Activated CD8-positive, alpha-beta T cell treated with anti-CD3 and anti-CD28 coated beads for 36 hours (primary cell): ENCODE data around the gene RALGPS2. TPM values are rescaled to one million over a fixed set of nuclear protein-coding genes. Genes with fewer than 3 reads are reported as not detected.
A peak's percentile ranks its signal among the peaks of the same experiment; 100 is the strongest.

ENCODE experiments used
- ATAC-seq: fragments of 200-7000 bp; cut with Tn5 transposase; one replicate; pipeline ENCODE4 v1.10.0; 2021; ENCODE audit warnings: mild to moderate bottlenecking, moderate library complexity
- CTCF ChIA-PET: fragments of 350-600 bp; sonication (Branson Sonifier 250); formaldehyde crosslinking; loops from one replicate; lab custom pipeline; 2021; ENCODE audit warnings: antibody characterized with exemption; lab: Charles Lee
- POLR2A ChIA-PET: fragments of 350-600 bp; sonication (Branson Sonifier 250); formaldehyde crosslinking; loops from one replicate; lab custom pipeline; 2021; ENCODE audit warnings: antibody characterized with exemption; lab: Charles Lee
- DNase-seq: peaks from one replicate; pipeline ENCODE4 v3.0.0-alpha.2; 2020
- H3K27ac Mint-ChIP-seq: one replicate; pipeline ENCODE4 v1.8.0; 2021; ENCODE audit warnings: mild to moderate bottlenecking, mixed read lengths
- H3K27me3 Mint-ChIP-seq: one replicate; pipeline ENCODE4 v1.8.0; 2021; ENCODE audit warnings: mixed read lengths
- H3K36me3 Mint-ChIP-seq: one replicate; pipeline ENCODE4 v1.8.0; 2021; ENCODE audit warnings: low read depth, mixed read lengths
- H3K4me1 Mint-ChIP-seq: one replicate; pipeline ENCODE4 v1.8.0; 2021; ENCODE audit warnings: low read depth, mixed read lengths
- H3K4me3 Mint-ChIP-seq: one replicate; pipeline ENCODE4 v1.8.0; 2021; ENCODE audit warnings: mild to moderate bottlenecking, moderate library complexity, mixed read lengths
- H3K9me3 Mint-ChIP-seq: one replicate; pipeline ENCODE4 v1.8.0; 2021; ENCODE audit warnings: mixed read lengths
- intact Hi-C: fragments of 100-400 bp; cut with micrococcal nuclease; formaldehyde crosslinking; loops from one replicate; pipeline ENCODE4 v1.10.0; 2022
- total RNA-seq, 2 experiments: library from RNA; stranded (reverse); gene quantifications; one replicate each; pipeline ENCODE4 v1.2.3, GENCODE V29; 2021
- TF ChIP-seq, protein P1 (sequence below): fragments of 200-600 bp; IDR thresholded peaks from one replicate; pipeline ENCODE4 v1.8.0; 2022; ENCODE audit warnings: antibody characterized with exemption, mild to moderate bottlenecking

RALGPS2 gene
- total RNA-seq, 2 experiments from 2014 or later, result 2.8 to 4.8 TPM

DNA sequence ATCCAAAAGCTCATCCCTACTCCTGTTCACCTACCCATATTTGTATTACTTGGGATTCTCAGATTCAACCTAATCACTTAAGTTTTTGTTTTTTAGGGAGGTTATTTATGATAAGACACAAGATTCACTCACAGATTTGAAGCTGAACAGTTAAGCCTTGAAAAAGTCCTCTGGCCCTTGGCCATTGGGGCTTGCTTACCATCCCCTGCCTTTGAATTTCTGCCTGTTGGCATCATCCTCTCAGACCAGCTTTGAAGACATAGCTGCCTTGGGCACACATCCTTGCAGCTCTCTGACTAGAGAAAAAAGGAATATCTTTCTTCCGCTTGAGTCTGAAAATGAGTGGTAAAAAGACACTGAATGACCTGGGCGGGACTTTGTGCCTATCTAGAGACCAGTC, 41.8 kb upstream of the RALGPS2 start:
- intact Hi-C loops, result no loop called here
- H3K36me3 Mint-ChIP-seq, result no peaks in the 10 kb centered on the region
- TF ChIP-seq, protein P1, sequence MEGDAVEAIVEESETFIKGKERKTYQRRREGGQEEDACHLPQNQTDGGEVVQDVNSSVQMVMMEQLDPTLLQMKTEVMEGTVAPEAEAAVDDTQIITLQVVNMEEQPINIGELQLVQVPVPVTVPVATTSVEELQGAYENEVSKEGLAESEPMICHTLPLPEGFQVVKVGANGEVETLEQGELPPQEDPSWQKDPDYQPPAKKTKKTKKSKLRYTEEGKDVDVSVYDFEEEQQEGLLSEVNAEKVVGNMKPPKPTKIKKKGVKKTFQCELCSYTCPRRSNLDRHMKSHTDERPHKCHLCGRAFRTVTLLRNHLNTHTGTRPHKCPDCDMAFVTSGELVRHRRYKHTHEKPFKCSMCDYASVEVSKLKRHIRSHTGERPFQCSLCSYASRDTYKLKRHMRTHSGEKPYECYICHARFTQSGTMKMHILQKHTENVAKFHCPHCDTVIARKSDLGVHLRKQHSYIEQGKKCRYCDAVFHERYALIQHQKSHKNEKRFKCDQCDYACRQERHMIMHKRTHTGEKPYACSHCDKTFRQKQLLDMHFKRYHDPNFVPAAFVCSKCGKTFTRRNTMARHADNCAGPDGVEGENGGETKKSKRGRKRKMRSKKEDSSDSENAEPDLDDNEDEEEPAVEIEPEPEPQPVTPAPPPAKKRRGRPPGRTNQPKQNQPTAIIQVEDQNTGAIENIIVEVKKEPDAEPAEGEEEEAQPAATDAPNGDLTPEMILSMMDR, result no peak
- H3K4me1 Mint-ChIP-seq, result peaks cover 9% of the 10 kb centered on the region
- peaks cover 9% of the 10 kb centered on the region for H3K27me3 Mint-ChIP-seq
- H3K27ac Mint-ChIP-seq, result no peak overlapping the region
- ChIA-PET POLR2A (no interaction called here), CTCF (interaction anchor here (0.9 kb wide), 1 partner anchor 20 kb away, joined by 3 read pairs; no protein-coding TSS in a partner anchor)
- H3K4me3 Mint-ChIP-seq, result no peak overlapping the region
- H3K9me3 Mint-ChIP-seq, result no peaks in the 10 kb centered on the region
- no peak for ATAC-seq
- no peak for DNase-seq

DNA sequence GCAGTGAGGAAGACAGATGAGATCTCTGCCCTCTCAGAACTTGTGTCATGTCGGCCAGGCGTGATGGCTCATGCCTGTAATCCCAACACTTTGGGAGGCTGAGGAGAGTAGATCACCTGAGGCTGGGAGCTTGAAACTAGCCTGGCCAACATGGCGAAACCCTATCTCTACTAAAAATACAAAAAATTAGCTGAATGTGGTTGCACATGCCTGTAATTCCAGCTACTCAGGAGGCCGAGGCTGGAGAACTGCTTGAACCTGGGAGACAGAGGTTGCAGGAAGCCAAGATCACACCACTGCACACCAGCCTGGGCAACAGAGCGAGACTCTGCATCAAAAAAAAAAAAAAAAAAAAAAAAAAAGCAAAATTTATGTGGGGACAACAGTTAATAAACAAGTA, 40.9 kb upstream of the RALGPS2 start:
- H3K4me3 Mint-ChIP-seq, result no peak overlapping the region
- peaks cover 11% of the 10 kb centered on the region for H3K27me3 Mint-ChIP-seq

DNA sequence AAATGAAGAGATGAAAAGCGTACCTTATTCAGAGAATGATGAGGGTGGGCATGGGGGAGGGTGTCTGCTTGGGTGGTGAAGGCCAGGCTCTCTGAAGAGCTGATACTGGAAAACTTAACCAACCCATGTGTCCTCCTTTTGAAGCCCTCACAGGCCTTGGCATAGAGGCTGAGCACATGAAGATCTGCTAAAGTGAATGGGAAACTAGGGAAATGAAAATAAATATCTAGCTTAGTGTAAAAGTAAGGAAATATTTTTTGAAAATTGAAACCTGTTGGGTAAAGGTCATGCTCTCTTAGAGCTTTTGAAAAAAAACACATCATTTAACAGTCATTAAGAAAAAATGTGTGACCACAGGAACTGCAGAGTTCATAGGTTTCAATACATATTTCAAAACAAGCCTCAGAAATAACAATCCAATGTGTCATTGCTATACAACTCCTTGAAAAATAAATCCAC, 40.5 kb upstream of the RALGPS2 start:
- Mint-ChIP-seq H3K27ac (no peak overlapping the region), H3K36me3 (no peaks in the 10 kb centered on the region), H3K9me3 (no peaks in the 10 kb centered on the region), H3K4me1 (peaks cover 9% of the 10 kb centered on the region), H3K4me3 (no peak overlapping the region), H3K27me3 (peaks cover 11% of the 10 kb centered on the region)
- ATAC-seq (peak; percentile 47), DNase-seq (no peak)
- intact Hi-C loops, result no loop called here
- POLR2A ChIA-PET, result no interaction called here
- CTCF ChIA-PET, result no interaction called here
- TF ChIP-seq, protein P1, result no peak

More for the DNA sequence above, 40.9 kb upstream of the RALGPS2 start:
- POLR2A ChIA-PET, result no interaction called here
- Mint-ChIP-seq H3K36me3 (no peaks in the 10 kb centered on the region), H3K4me1 (peaks cover 9% of the 10 kb centered on the region), H3K27ac (no peak overlapping the region), H3K9me3 (no peaks in the 10 kb centered on the region)
- TF ChIP-seq, protein P1, result no peak
- CTCF ChIA-PET, result no interaction called here
- intact Hi-C loops, result no loop called here
- DNase-seq (no peak), ATAC-seq (no peak)

DNA sequence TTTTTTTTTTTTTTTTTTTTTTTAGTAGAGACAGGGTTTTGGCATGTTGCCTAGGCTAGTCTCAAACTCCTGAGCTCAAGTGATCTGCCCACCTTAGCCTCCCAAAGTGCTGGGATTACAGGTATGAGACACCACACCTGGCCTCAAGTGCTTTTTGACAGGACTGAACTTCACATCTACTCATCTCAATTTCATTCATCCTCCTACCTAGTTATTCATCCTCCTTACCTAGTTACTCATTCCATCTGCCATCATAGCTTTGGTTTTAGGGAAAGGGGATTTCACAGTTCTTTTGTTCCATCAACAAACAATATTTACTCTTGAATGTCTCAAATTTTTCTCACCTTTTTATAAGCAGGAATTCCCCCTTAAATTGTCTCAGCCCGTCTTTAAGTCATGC, 38.6 kb upstream of the RALGPS2 start:
- CTCF ChIA-PET, result interaction anchor here (0.7 kb wide), 1 partner anchor 341 kb away, joined by 3 read pairs; no protein-coding TSS in a partner anchor
- DNase-seq, result no peak
- H3K4me1 Mint-ChIP-seq, result peaks cover 9% of the 10 kb centered on the region
- TF ChIP-seq, protein P1, result no peak
- H3K9me3 Mint-ChIP-seq, result no peaks in the 10 kb centered on the region
- H3K27ac Mint-ChIP-seq, result no peak overlapping the region
- no peak for ATAC-seq
- intact Hi-C loops, result no loop called here
- peaks cover 9% of the 10 kb centered on the region for H3K27me3 Mint-ChIP-seq
- no peaks in the 10 kb centered on the region for H3K36me3 Mint-ChIP-seq
- H3K4me3 Mint-ChIP-seq, result no peak overlapping the region
- POLR2A ChIA-PET, result no interaction called here

DNA sequence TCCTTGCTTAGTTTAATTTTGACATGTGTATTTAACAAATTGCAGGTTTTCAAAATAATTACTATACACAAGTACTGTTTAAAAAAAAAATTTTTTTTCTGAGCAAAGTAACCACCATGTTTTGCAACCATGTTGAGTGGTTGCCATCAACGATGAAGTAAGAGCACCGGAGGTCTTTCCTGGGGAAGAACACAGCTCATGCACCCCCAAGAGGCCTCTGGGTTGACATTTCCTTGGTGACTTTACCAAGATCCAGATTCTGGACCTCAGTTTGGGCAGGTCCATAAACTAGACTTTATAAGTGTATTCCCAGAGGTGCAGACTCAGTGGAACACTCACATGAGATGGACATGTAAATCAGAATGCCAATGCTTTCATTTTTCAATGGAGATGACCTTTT, 36.8 kb upstream of the RALGPS2 start:
- no peak overlapping the region for H3K27ac Mint-ChIP-seq
- no peaks in the 10 kb centered on the region for H3K9me3 Mint-ChIP-seq
- ChIA-PET POLR2A (no interaction called here), CTCF (no interaction called here)
- intact Hi-C loops, result no loop called here
- H3K27me3 Mint-ChIP-seq, result peaks cover 7% of the 10 kb centered on the region
- H3K36me3 Mint-ChIP-seq, result no peaks in the 10 kb centered on the region
- TF ChIP-seq, protein P1, result no peak
- DNase-seq (no peak), ATAC-seq (no peak)
- H3K4me3 Mint-ChIP-seq, result no peak overlapping the region
- peaks cover 6% of the 10 kb centered on the region for H3K4me1 Mint-ChIP-seq
